ENCODE data around the gene PTCH1. TPM values are rescaled to one million over a fixed set of nuclear protein-coding genes. Genes with fewer than 3 reads are reported as not detected.

The PTCH1 gene
- total and polyA plus RNA-seq, 10 of the 15 experiments (the other 5 are each of a cell fraction or from before 2014, with no cell fraction given) = 0.16 to 6.1 (median 2.6) TPM

GRCh38 chr9:95429948-95430620, 86.7 kb downstream of the PTCH1 start:
- Histone ChIP-seq H3K27ac (ENCODE audit: control insufficient read depth, insufficient read depth) (no peak overlapping the region), H3K9me3 (replicated peaks; ENCODE audit: control insufficient read depth, insufficient read depth, low read length) (no peaks in the 10 kb centered on the region; the same call in 2 of the 3 replicates), H3K36me3 (ENCODE audit: control insufficient read depth in 2 of 2, insufficient read depth in 2 of 2, low read length in 1 of 2) (no peaks in the 10 kb centered on the region), H3K27me3 (replicated peaks in 1 of 2; ENCODE audit: control insufficient read depth in 2 of 2, insufficient read depth in 2 of 2, low read length in 1 of 2) (no peaks in the 10 kb centered on the region), H3K9ac (ENCODE audit: control insufficient read depth, insufficient read depth, low read length) (no peak overlapping the region), H4K20me1 (ENCODE audit: control insufficient read depth, insufficient read depth) (no peaks in the 10 kb centered on the region), H3K4me2 (ENCODE audit: control insufficient read depth, insufficient read depth) (no peak overlapping the region), H3K4me3 (no peak overlapping the region), H3K4me1 (ENCODE audit: control insufficient read depth, insufficient read depth, low read length) (no peaks in the 10 kb centered on the region), H2AFZ (ENCODE audit: control insufficient read depth, low read depth, low read length) (no peak overlapping the region), H3K79me2 (ENCODE audit: control insufficient read depth, insufficient read depth, low read length) (no peaks in the 10 kb centered on the region)
- ChIA-PET SMC1A (ENCODE audit: uncharacterized antibody, unreplicated experiment) (no interaction called here), RAD21 (ENCODE audit: unreplicated experiment) (no interaction called here), POLR2A (interaction anchor here (1.2 kb wide), 1 partner anchor 9 kb away, joined by 4 read pairs; no protein-coding TSS in a partner anchor), CTCF (no interaction called here)
- no peak for FAIRE-seq
- no peak for TF ChIP-seq MYB (IDR thresholded peaks at IDR 0.05; ENCODE audit: borderline replicate concordance, low read depth, low read length)
- ATAC-seq = no peak
- in situ Hi-C loops (cut with MboI) (no loop called here), intact Hi-C loops (cut with micrococcal nuclease; ENCODE audit: unreplicated experiment) (no loop called here)
- WGBS (ENCODE audit: insufficient coverage, insufficient replicate concordance, low lambda C conversion rate, missing lambda C conversion rate) = 79% methylated on average over 7 of the region's 7 CpGs
- BruUV-seq (replicated peaks) = no TSS peak
- DNase-seq (ENCODE audit: low read depth, low spot score) = no peak

- no peaks in the 10 kb centered on the region for H4K20me1 ChIP-seq (ENCODE audit: control insufficient read depth, insufficient read depth)
- ATAC-seq = no peak
- SMC1A ChIA-PET (ENCODE audit: uncharacterized antibody, unreplicated experiment) = no interaction called here
- H3K4me1 ChIP-seq (ENCODE audit: control insufficient read depth, insufficient read depth, low read length) = no peaks in the 10 kb centered on the region
- in situ Hi-C loops (cut with MboI) = no loop called here
- POLR2A ChIA-PET = no interaction called here
- H3K27ac ChIP-seq (ENCODE audit: control insufficient read depth, insufficient read depth) = no peak overlapping the region
- H3K9me3 ChIP-seq (replicated peaks; ENCODE audit: control insufficient read depth, insufficient read depth, low read length) = no peaks in the 10 kb centered on the region; the same call in 2 of the 3 replicates
- no peak overlapping the region for H3K4me2 ChIP-seq (ENCODE audit: control insufficient read depth, insufficient read depth)
- intact Hi-C loops (cut with micrococcal nuclease; ENCODE audit: unreplicated experiment) = no loop called here
- CTCF ChIA-PET = no interaction called here
- no peak overlapping the region for H2AFZ ChIP-seq (ENCODE audit: control insufficient read depth, low read depth, low read length)
- H3K9ac ChIP-seq (ENCODE audit: control insufficient read depth, insufficient read depth, low read length) = no peak overlapping the region
- BruUV-seq (replicated peaks) = no TSS peak
- no peaks in the 10 kb centered on the region for H3K36me3 ChIP-seq (ENCODE audit: control insufficient read depth in 2 of 2, insufficient read depth in 2 of 2, low read length in 1 of 2)
- H3K27me3 ChIP-seq (replicated peaks in 1 of 2; ENCODE audit: control insufficient read depth in 2 of 2, insufficient read depth in 2 of 2, low read length in 1 of 2) = no peaks in the 10 kb centered on the region
- RAD21 ChIA-PET (ENCODE audit: unreplicated experiment) = no interaction called here
- H3K79me2 ChIP-seq (ENCODE audit: control insufficient read depth, insufficient read depth, low read length) = no peaks in the 10 kb centered on the region
- WGBS (ENCODE audit: insufficient coverage, insufficient replicate concordance, low lambda C conversion rate, missing lambda C conversion rate) = 92% methylated on average over 10 of the region's 10 CpGs
- no peak overlapping the region for H3K4me3 ChIP-seq
- no peak for FAIRE-seq
- no peak for DNase-seq (ENCODE audit: low read depth, low spot score)
- TF ChIP-seq SUPT20H (IDR thresholded peaks at IDR 0.05; ENCODE audit: borderline replicate concordance, control insufficient read depth, low read depth, low read length) = no peak
- no peak for TF ChIP-seq NFXL1 (IDR thresholded peaks at IDR 0.05; ENCODE audit: borderline replicate concordance)
- TF ChIP-seq NRF1 (conservative IDR thresholded peaks at IDR 0.05; ENCODE audit: low read depth, low read length) = no peak
- TF ChIP-seq TCF7 (IDR thresholded peaks at IDR 0.05; ENCODE audit: borderline replicate concordance) = no peak
- no peak for TF ChIP-seq ZNF687 (IDR thresholded peaks at IDR 0.05)
- TF ChIP-seq SIN3A (IDR thresholded peaks at IDR 0.05; ENCODE audit: low read depth, low read length) = no peak
- TF ChIP-seq MAX (IDR thresholded peaks at IDR 0.05; ENCODE audit: low read depth, low read length) = no peak
- TF ChIP-seq ASH2L (IDR thresholded peaks at IDR 0.05; ENCODE audit: borderline replicate concordance, low read depth) = no peak
- TF ChIP-seq, protein P1, sequence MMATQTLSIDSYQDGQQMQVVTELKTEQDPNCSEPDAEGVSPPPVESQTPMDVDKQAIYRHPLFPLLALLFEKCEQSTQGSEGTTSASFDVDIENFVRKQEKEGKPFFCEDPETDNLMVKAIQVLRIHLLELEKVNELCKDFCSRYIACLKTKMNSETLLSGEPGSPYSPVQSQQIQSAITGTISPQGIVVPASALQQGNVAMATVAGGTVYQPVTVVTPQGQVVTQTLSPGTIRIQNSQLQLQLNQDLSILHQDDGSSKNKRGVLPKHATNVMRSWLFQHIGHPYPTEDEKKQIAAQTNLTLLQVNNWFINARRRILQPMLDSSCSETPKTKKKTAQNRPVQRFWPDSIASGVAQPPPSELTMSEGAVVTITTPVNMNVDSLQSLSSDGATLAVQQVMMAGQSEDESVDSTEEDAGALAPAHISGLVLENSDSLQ (IDR thresholded peaks at IDR 0.05) = no peak
- TF ChIP-seq RAD21 (IDR thresholded peaks at IDR 0.05; ENCODE audit: insufficient read depth, low read depth, low read length) = no peak
- no peak for TF ChIP-seq SMAD5 (IDR thresholded peaks at IDR 0.05; ENCODE audit: low read depth)
- no peak for TF ChIP-seq BMI1 (IDR thresholded peaks at IDR 0.05; ENCODE audit: borderline replicate concordance)
Measured at GRCh38 chr9:95429096-95429495, 87.7 kb downstream of the PTCH1 start.

Data from GM12878 (cell line).